Right lobe of liver (tissue), 6 donors: Measurements from ENCODE around the gene CD4. TPM values are rescaled to one million over a fixed set of nuclear protein-coding genes. Genes with fewer than 3 reads are reported as not detected.

Source experiments
- ATAC-seq, 4 donors: fragments of 200-7000 bp; cut with Tn5 transposase; one replicate each; pipeline ENCODE4 v1.9.1; 2020; ENCODE audit warnings: mild to moderate bottlenecking in 4 of 4, moderate library complexity in 4 of 4
- DNase-seq, 3 donors: peaks; one replicate each; pipeline ENCODE4 v3.0.0-alpha.2; 2020
- H3K27ac ChIP-seq, 3 donors: fragments of 200-600 bp; one replicate each; pipeline ENCODE4 v1.8.0; 2022
- H3K27me3 ChIP-seq, 2 donors: fragments of 200-600 bp; one replicate each; pipeline ENCODE4 v1.8.0; 2022
- H3K36me3 ChIP-seq, 4 donors: fragments of 200-600 bp; sonication (generic) in 1 of 4; one replicate each; pipeline versions ENCODE4 v1.5.1 to v1.8.0; 2017 to 2022; ENCODE audit warnings: control low read depth in 1 of 4
- H3K4me1 ChIP-seq, 4 donors: fragments of 200-600 bp; sonication (generic) in 1 of 4; one replicate each; pipeline versions ENCODE4 v1.5.1 to v1.8.0; 2017 to 2022; ENCODE audit warnings: control low read depth in 1 of 4
- H3K4me3 ChIP-seq, 3 donors: fragments of 200-600 bp; one replicate each; pipeline ENCODE4 v1.8.0; 2022
- H3K9me3 ChIP-seq, 4 donors: fragments of 200-600 bp; sonication (generic) in 1 of 4; one replicate each; pipeline versions ENCODE4 v1.5.1 to v1.8.0; 2017 to 2022; ENCODE audit warnings: control low read depth in 1 of 4
- CTCF ChIP-seq, 4 donors: fragments of 200-600 bp in 3 of 4; fragments of 450-650 bp in 1 of 4; IDR thresholded peaks; one replicate each; pipeline versions ENCODE4 v1.5.1 to v1.8.0; 2016 to 2022; ENCODE audit warnings: antibody characterized with exemption in 4 of 4, mild to moderate bottlenecking in 2 of 4
- POLR2A ChIP-seq: fragments of 450-650 bp; IDR thresholded peaks from one replicate; pipeline ENCODE4 v1.6.1; 2017; ENCODE audit warnings: antibody characterized with exemption, mild to moderate bottlenecking
- WGBS: methylation state at CpG from one replicate; pipeline ENCODE4 v1.1.6; 2018; ENCODE audit warnings: low coverage, low lambda C conversion rate; ENCODE audit not compliant: insufficient coverage; ENCODE audit errors: missing lambda C conversion rate; 5-methylcytosine and 5-hydroxymethylcytosine counted together
- intact Hi-C, 2 donors: fragments of 100-400 bp; cut with DNase I; formaldehyde crosslinking; loops; one replicate each; pipeline versions ENCODE4 v1.11.2 to v1.14.1; 2022
- total RNA-seq, 6 experiments: library from RNA; depleted of rRNA in 2 of 6; stranded (reverse); fragments of >200 nt in 2 of 6; fragmentation: NEBNext Ultra II Directional in 3 of 6; extraction: Animal tissue kit (Norgen Biotek cat#: 25700) in 3 of 6; gene quantifications; one replicate each; pipeline versions ENCODE4 v1.1.0 to v1.2.4, GENCODE V29; 2016 to 2023
- donor health status: DM: no; HTN: yes; CAD: no.
- donor health status: DM: no; HTN: no; CAD: no.
- donor health status: DM: no; HTN: no; CAD: no.
- donor health status: DM: no; HTN: yes; CAD: no.
- donor health status: DM: no; HTN: yes; CAD: no.

CD4 gene
- total RNA-seq, 6 experiments from 2014 or later, result 10.0 to 41.6 (median 28.1) TPM

GRCh38 chr12:6858799-6859198, 69.5 kb downstream of the CD4 start:
- TF ChIP-seq CTCF (IDR thresholded peaks at IDR 0.05) (no peak), POLR2A (no peak)
- Histone ChIP-seq H3K4me1 (peaks cover 0 to 5% (median under 1%) of the 10 kb centered on the region in 4 donors), H3K4me3 (no peak overlapping the region), H3K36me3 (peaks cover 0 to 73% (median 31%) of the 10 kb centered on the region in 4 donors), H3K27ac (no peak overlapping the region), H3K9me3 (no peaks in the 10 kb centered on the region), H3K27me3 (no peaks in the 10 kb centered on the region)
- DNase-seq (no peak), ATAC-seq (no peak)
- intact Hi-C loops, result no loop called here
- 100% methylated on average over 2 of the region's 2 CpGs for WGBS

- intact Hi-C loops, result no loop called here
- H3K9me3 ChIP-seq, result no peaks in the 10 kb centered on the region
- H3K27ac ChIP-seq, result no peak overlapping the region
- TF ChIP-seq CTCF (IDR thresholded peaks at IDR 0.05), result no peak
- TF ChIP-seq POLR2A, result no peak
- 100% methylated on average over 1 of the region's 9 CpGs for WGBS
- peaks cover 0 to 73% (median 31%) of the 10 kb centered on the region in 4 donors for H3K36me3 ChIP-seq
- DNase-seq (peak in 1 of 3 donors; percentile 8), ATAC-seq (no peak)
- H3K27me3 ChIP-seq, result no peaks in the 10 kb centered on the region
- H3K4me1 ChIP-seq, result no peaks in the 10 kb centered on the region
- no peak overlapping the region for H3K4me3 ChIP-seq
Observed at GRCh38 chr12:6860116-6860515, 70.8 kb downstream of the CD4 start.

- peaks cover 0 to 67% (median 31%) of the 10 kb centered on the region in 4 donors for H3K36me3 ChIP-seq
- no peaks in the 10 kb centered on the region for H3K27me3 ChIP-seq
- WGBS, result 67% methylated on average over 1 of the region's 7 CpGs
Observed at GRCh38 chr12:6860942-6861341, 71.6 kb downstream of the CD4 start.

GRCh38 chr12:6861391-6861790, 72.1 kb downstream of the CD4 start:
- DNase-seq (peak in 1 of 3 donors; percentile 13), ATAC-seq (no peak)
- H3K36me3 ChIP-seq, result peaks cover 0 to 63% (median 31%) of the 10 kb centered on the region in 4 donors
- peaks cover 0 to under 1% (median 0%) of the 10 kb centered on the region in 4 donors for H3K4me1 ChIP-seq
- intact Hi-C loops, result no loop called here
- no CpG with 5 or more reads among the region's 9 CpGs for WGBS
- TF ChIP-seq POLR2A, result no peak
- no peak for TF ChIP-seq CTCF (IDR thresholded peaks at IDR 0.05)
- H3K9me3 ChIP-seq, result no peaks in the 10 kb centered on the region
- no peak overlapping the region for H3K27ac ChIP-seq
- H3K4me3 ChIP-seq, result no peak overlapping the region
- H3K27me3 ChIP-seq, result no peaks in the 10 kb centered on the region

More at GRCh38 chr12:6860942-6861341, 71.6 kb downstream of the CD4 start:
- no peaks in the 10 kb centered on the region for H3K4me1 ChIP-seq
- intact Hi-C loops, result no loop called here
- no peak for ATAC-seq
- H3K27ac ChIP-seq, result no peak overlapping the region
- no peak for TF ChIP-seq CTCF (IDR thresholded peaks at IDR 0.05)
- no peak for TF ChIP-seq POLR2A
- no peaks in the 10 kb centered on the region for H3K9me3 ChIP-seq
- no peak overlapping the region for H3K4me3 ChIP-seq
- peak in 1 of 3 donors; percentile 14 for DNase-seq

GRCh38 chr12:6863033-6863432, 73.7 kb downstream of the CD4 start:
- 97% methylated on average over 5 of the region's 11 CpGs for WGBS
- H3K27ac ChIP-seq, result no peak overlapping the region
- ATAC-seq (no peak), DNase-seq (peak in 1 of 3 donors; percentile 20)
- H3K4me1 ChIP-seq, result peaks cover 0 to 6% (median 3%) of the 10 kb centered on the region in 4 donors
- intact Hi-C loops, result no loop called here
- H3K4me3 ChIP-seq, result no peak overlapping the region
- no peaks in the 10 kb centered on the region for H3K27me3 ChIP-seq
- peaks cover 0 to 46% (median 23%) of the 10 kb centered on the region in 4 donors for H3K36me3 ChIP-seq
- TF ChIP-seq CTCF (IDR thresholded peaks at IDR 0.05), result no peak
- TF ChIP-seq POLR2A, result no peak
- H3K9me3 ChIP-seq, result no peaks in the 10 kb centered on the region
